Fibroblast of villous mesenchyme (primary cell): ENCODE measurements around the gene B3GNT9. TPM values are rescaled to one million over a fixed set of nuclear protein-coding genes. Genes with fewer than 3 reads are reported as not detected.
A peak's percentile ranks its signal among the peaks of the same experiment; 100 is the strongest.

Source experiments
- DNase-seq: peaks from one replicate; pipeline ENCODE4 v3.0.0-alpha.2; 2010; ENCODE audit warnings: low read depth
- H3K4me3 ChIP-seq: 2 replicates; pipeline ENCODE4 v1.5.1; 2011; ENCODE audit warnings: low read depth, mild to moderate bottlenecking, low read length
- total RNA-seq: library from RNA; depleted of rRNA; stranded (reverse); fragments of >200 nt; gene quantifications from 2 replicates; pipeline ENCODE4 v1.2.3, GENCODE V29; 2012
- TF ChIP-seq, protein P1 (sequence below): IDR thresholded peaks from 2 replicates; pipeline ENCODE4 v1.5.1; 2012; ENCODE audit warnings: low read depth, mild to moderate bottlenecking, low read length; ENCODE audit not compliant: insufficient read depth

The B3GNT9 gene
- total RNA-seq, 1 donor: 41.9 TPM

- DNase-seq: peak; percentile 64
- TF ChIP-seq, protein P1, sequence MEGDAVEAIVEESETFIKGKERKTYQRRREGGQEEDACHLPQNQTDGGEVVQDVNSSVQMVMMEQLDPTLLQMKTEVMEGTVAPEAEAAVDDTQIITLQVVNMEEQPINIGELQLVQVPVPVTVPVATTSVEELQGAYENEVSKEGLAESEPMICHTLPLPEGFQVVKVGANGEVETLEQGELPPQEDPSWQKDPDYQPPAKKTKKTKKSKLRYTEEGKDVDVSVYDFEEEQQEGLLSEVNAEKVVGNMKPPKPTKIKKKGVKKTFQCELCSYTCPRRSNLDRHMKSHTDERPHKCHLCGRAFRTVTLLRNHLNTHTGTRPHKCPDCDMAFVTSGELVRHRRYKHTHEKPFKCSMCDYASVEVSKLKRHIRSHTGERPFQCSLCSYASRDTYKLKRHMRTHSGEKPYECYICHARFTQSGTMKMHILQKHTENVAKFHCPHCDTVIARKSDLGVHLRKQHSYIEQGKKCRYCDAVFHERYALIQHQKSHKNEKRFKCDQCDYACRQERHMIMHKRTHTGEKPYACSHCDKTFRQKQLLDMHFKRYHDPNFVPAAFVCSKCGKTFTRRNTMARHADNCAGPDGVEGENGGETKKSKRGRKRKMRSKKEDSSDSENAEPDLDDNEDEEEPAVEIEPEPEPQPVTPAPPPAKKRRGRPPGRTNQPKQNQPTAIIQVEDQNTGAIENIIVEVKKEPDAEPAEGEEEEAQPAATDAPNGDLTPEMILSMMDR: no peak
- H3K4me3 ChIP-seq: peak overlapping the region; percentile 47
These were observed 13.3 kb upstream of the B3GNT9 start for GRCh38 chr16:67163999-67164558.

- TF ChIP-seq, protein P1: no peak
- H3K4me3 ChIP-seq: peak overlapping the region; percentile 47
- DNase-seq: peak; percentile 64
These were observed 12.6 kb upstream of the B3GNT9 start for GRCh38 chr16:67163164-67163998.

GRCh38 chr16:67162506-67163163 is 11.8 kb upstream of the B3GNT9 start:
- DNase-seq: no peak

GRCh38 chr16:67161595-67162058 is 10.8 kb upstream of the B3GNT9 start:
- H3K4me3 ChIP-seq: peak overlapping the region; percentile 97
- DNase-seq: no peak
- TF ChIP-seq, protein P1: no peak

More at GRCh38 chr16:67162506-67163163, 11.8 kb upstream of the B3GNT9 start:
- no peak overlapping the region for H3K4me3 ChIP-seq
- TF ChIP-seq, protein P1: no peak

DNA sequence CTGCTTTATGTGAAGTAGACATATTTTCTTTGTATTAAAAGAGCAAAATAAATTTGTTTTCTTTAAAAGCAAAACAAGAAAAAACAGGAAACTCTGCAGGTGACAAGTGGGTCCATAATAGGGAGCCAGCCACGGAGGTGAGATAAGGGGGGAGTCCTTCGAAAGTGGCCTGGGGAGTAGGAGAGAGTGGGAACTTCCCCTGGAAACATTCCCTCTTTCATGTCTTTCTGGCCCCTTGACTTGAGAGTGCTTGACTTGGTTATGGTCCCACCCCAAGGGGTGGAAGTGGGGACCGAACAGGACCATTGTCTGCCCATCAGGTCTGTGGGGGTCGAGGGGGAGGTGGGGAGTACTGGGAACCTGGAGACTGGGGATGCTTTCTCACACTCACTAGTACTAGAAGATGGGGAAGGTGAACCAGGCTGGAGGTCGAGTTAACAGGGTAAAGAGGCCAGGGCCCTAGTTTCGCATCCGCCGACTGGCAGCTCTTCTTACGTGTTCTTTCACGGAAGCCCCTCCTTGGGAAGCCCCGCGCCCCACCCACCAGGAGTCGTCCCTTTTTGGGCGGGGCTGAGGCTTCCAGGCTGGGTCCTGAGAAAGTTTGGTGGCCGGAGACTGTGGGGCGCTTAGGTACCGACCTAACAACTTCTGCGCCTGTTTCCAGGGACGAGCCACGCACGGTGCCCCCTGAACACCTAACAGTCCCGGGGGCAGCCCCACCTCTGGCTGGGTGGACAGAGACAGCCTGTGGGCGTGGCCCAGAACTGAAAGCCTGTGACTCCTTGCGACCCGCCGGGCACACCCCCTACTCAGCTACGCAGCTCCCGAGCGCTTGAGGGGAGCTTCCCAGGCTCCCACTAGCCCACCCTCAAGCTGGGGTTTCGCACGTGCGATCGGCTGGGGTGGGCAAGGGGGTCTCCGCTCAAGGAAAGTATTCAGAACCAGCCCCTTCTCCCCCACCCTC is 8.1 kb upstream of the B3GNT9 start:
- TF ChIP-seq, protein P1: no peak
- peak overlapping the region; percentile 97 for H3K4me3 ChIP-seq
- DNase-seq: peak; percentile 47
